HepG2 (cell line): ENCODE data around the gene DOCK4. TPM values are rescaled to one million over a fixed set of nuclear protein-coding genes. Genes with fewer than 3 reads are reported as not detected.

Source experiments
- DNMT1 ChIP-seq: sonication (generic); formaldehyde crosslinking; IDR thresholded peaks from 2 replicates; pipeline ENCODE4 v1.5.1; 2020; ENCODE audit warnings: mild to moderate bottlenecking, missing genetic modification reagents
- GLI4 ChIP-seq: sonication (generic); formaldehyde crosslinking; IDR thresholded peaks from 2 replicates; pipeline ENCODE4 v1.5.1; 2020; ENCODE audit warnings: missing genetic modification reagents, mild to moderate bottlenecking, moderate library complexity, borderline replicate concordance
- GZF1 ChIP-seq: sonication (generic); formaldehyde crosslinking; IDR thresholded peaks from 2 replicates; pipeline ENCODE4 v1.5.1; 2020; ENCODE audit warnings: mild to moderate bottlenecking, missing genetic modification reagents
- HNF4G ChIP-seq, 2 experiments: sonication (generic) in 1 of 2; formaldehyde crosslinking in 1 of 2; IDR thresholded peaks; 2 replicates each; pipeline versions ENCODE4 v1.4.0 to v1.6.1; 2011 to 2020; ENCODE audit warnings: borderline replicate concordance in 2 of 2, low read depth in 2 of 2, mild to moderate bottlenecking in 2 of 2, low read length in 1 of 2, missing genetic modification reagents in 1 of 2, moderate library complexity in 1 of 2
- RFX5 ChIP-seq: IDR thresholded peaks from 2 replicates; pipeline ENCODE4 v1.6.1; 2011; ENCODE audit warnings: low read depth, low read length, improper control_type of control experiment
- ZNF430 ChIP-seq: sonication (generic); formaldehyde crosslinking; IDR thresholded peaks from 2 replicates; pipeline ENCODE4 v1.9.0; 2021; ENCODE audit warnings: mild to moderate bottlenecking, missing genetic modification reagents
- ZNF549 ChIP-seq: sonication (generic); formaldehyde crosslinking; IDR thresholded peaks from 2 replicates; pipeline ENCODE4 v1.5.0; 2020; ENCODE audit warnings: missing genetic modification reagents
- ZNF614 ChIP-seq: IDR thresholded peaks from 2 replicates; pipeline ENCODE4 v1.6.1; 2018; ENCODE audit warnings: missing biosample characterization, missing genetic modification reagents, inconsistent platforms, borderline replicate concordance
- ZNF646 ChIP-seq: sonication (generic); formaldehyde crosslinking; IDR thresholded peaks from 2 replicates; pipeline ENCODE4 v1.9.0; 2021; ENCODE audit warnings: mild to moderate bottlenecking, missing genetic modification reagents
- ZNF670 ChIP-seq: sonication (generic); formaldehyde crosslinking; IDR thresholded peaks from 2 replicates; pipeline ENCODE4 v1.8.0; 2022; ENCODE audit warnings: mild to moderate bottlenecking, missing genetic modification reagents, borderline replicate concordance
- ZNF775 ChIP-seq: sonication (generic); formaldehyde crosslinking; IDR thresholded peaks from 2 replicates; pipeline ENCODE4 v1.4.0; 2020; ENCODE audit warnings: missing genetic modification reagents, mild to moderate bottlenecking, moderate library complexity, borderline replicate concordance
- ZNF777 ChIP-seq: sonication (generic); formaldehyde crosslinking; IDR thresholded peaks from 2 replicates; pipeline ENCODE4 v1.4.0; 2020; ENCODE audit warnings: missing genetic modification reagents
- ZNF878 ChIP-seq: sonication (generic); formaldehyde crosslinking; IDR thresholded peaks from 2 replicates; pipeline ENCODE4 v1.8.1; 2023; ENCODE audit warnings: mild to moderate bottlenecking, missing genetic modification reagents, moderate library complexity
- polyA plus RNA-seq, 8 experiments: library from polyadenylated mRNA; depleted of rRNA in 3 of 8; stranded (reverse) in 7 of 8; unstranded in 1 of 8; fragments of >200 nt; fragmentation: Illumina TruSeq in 4 of 8; extraction: Trizol in 4 of 8; gene quantifications; 2 replicates each; pipeline versions ENCODE4 v1.2.1 to v1.2.3, GENCODE V29; 2011 to 2016; ENCODE audit warnings: low read depth in 4 of 8, missing spikeins in 1 of 8, mixed read lengths in 1 of 8; ENCODE audit not compliant: insufficient read depth in 1 of 8
- total RNA-seq, 5 experiments: library from RNA; depleted of rRNA; stranded (reverse); fragments of >200 nt; fragmentation: Illumina TruSeq; extraction: Trizol; gene quantifications; 2 replicates each; pipeline ENCODE4 v1.2.3, GENCODE V29; 2016; ENCODE audit warnings: low read depth in 1 of 5
- TF ChIP-seq, protein P1 (sequence below): sonication (generic); formaldehyde crosslinking; IDR thresholded peaks from 2 replicates; pipeline ENCODE4 v1.5.0; 2020; ENCODE audit warnings: mild to moderate bottlenecking, missing genetic modification reagents

Gene DOCK4
- total and polyA plus RNA-seq, 2 of the 13 experiments (the other 11 are each of a cell fraction or from before 2014, with no cell fraction given): 13.5 to 17.4 TPM

GRCh38 chr7:112205343-112206237, 609 bp downstream of the DOCK4 start (continued):
- TF ChIP-seq ZNF775 (no peak), ZNF646 (CRISPR knock-in tag) (peak; percentile 86), RFX5 (no peak), ZNF430 (CRISPR knock-in tag) (peak; percentile 19; the same call in 1 of the 2 replicates), ZNF549 (CRISPR knock-in tag) (no peak), ZNF777 (no peak; the same call in 1 of the 2 replicates), HNF4G (IDR thresholded peaks at IDR 0.05; ENCODE audit: borderline replicate concordance, low read depth, low read length) (no peak), HNF4G (CRISPR knock-in tag; IDR thresholded peaks at IDR 0.05; ENCODE audit: borderline replicate concordance, low read depth) (no peak), ZNF878 (CRISPR knock-in tag) (no peak), ZNF614 (CRISPR knock-in tag) (no peak), DNMT1 (no peak), ZNF670 (no peak), GZF1 (CRISPR knock-in tag) (no peak), GLI4 (no peak; the same call in 1 of the 2 replicates)
- TF ChIP-seq, protein P1, sequence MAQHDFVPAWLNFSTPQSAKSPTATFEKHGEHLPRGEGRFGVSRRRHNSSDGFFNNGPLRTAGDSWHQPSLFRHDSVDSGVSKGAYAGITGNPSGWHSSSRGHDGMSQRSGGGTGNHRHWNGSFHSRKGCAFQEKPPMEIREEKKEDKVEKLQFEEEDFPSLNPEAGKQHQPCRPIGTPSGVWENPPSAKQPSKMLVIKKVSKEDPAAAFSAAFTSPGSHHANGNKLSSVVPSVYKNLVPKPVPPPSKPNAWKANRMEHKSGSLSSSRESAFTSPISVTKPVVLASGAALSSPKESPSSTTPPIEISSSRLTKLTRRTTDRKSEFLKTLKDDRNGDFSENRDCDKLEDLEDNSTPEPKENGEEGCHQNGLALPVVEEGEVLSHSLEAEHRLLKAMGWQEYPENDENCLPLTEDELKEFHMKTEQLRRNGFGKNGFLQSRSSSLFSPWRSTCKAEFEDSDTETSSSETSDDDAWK (CRISPR knock-in tag): no peak
